Astrocyte (in vitro differentiated cells and primary cell): Measurements from ENCODE around the gene NDST3.

Experiments
- EZH2 ChIP-seq: IDR thresholded peaks from 2 replicates; pipeline ENCODE4 v1.6.1; 2012; ENCODE audit warnings: mild to moderate bottlenecking, low read length, inconsistent platforms; ENCODE audit not compliant: insufficient read depth
- TF ChIP-seq, protein P1 (sequence below): IDR thresholded peaks from 2 replicates; pipeline ENCODE4 v1.5.1; 2011; ENCODE audit warnings: low read depth, mild to moderate bottlenecking, inconsistent platforms, low read length, moderate library complexity; ENCODE audit not compliant: insufficient read depth

DNA sequence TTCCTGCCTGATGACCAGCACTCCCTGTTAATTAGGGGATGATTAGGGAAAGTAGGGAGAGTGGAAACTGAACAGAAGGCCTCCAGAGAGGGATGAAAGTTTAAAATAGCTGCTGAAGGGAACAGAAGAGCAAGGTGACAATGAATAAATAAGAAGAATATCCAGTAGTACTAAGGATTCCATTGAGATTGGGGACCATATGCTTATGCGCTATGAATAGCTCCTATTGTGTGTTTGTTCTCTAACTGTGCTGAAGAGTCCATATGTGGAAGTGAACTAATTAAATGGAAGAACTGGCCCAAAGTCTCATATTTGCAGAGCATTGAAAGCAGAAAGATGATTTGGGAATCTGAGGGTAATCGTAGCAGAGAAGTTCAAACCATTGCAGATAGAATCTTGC is 181.5 kb downstream of the NDST3 start:
- TF ChIP-seq, protein P1, sequence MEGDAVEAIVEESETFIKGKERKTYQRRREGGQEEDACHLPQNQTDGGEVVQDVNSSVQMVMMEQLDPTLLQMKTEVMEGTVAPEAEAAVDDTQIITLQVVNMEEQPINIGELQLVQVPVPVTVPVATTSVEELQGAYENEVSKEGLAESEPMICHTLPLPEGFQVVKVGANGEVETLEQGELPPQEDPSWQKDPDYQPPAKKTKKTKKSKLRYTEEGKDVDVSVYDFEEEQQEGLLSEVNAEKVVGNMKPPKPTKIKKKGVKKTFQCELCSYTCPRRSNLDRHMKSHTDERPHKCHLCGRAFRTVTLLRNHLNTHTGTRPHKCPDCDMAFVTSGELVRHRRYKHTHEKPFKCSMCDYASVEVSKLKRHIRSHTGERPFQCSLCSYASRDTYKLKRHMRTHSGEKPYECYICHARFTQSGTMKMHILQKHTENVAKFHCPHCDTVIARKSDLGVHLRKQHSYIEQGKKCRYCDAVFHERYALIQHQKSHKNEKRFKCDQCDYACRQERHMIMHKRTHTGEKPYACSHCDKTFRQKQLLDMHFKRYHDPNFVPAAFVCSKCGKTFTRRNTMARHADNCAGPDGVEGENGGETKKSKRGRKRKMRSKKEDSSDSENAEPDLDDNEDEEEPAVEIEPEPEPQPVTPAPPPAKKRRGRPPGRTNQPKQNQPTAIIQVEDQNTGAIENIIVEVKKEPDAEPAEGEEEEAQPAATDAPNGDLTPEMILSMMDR, result no peak
- no peak for TF ChIP-seq EZH2
